ENCODE results near the gene LRRC3.
"Not testable (repeated sequence)": the region's sequence is repeated elsewhere in the genome, so short reads cannot be mapped to it uniquely, and the experiment has no call there.

The LRRC3 gene

GRCh38 chr21:44454747-44455523 is at the start of gene LRRC3:
LRRC3 (plus strand) TSS chr21:44455510; CDS start chr21:44456645, 1,135 bp downstream.
- peak in 8 of 56 donors; percentile 8 to 62 (median 32) for DNase-seq

- no peak for DNase-seq
These were observed 49.1 kb upstream of the LRRC3 start for GRCh38 chr21:44405948-44406872.

GRCh38 chr21:44406953-44407352 is 48.4 kb upstream of the LRRC3 start:
- no peak for DNase-seq

- DNase-seq, result no peak
These were observed 47.8 kb upstream of the LRRC3 start for GRCh38 chr21:44407493-44407892.

GRCh38 chr21:44408226-44408625 is 47.1 kb upstream of the LRRC3 start:
- DNase-seq, result no peak

- no peak for DNase-seq
These were observed 41.6 kb upstream of the LRRC3 start for GRCh38 chr21:44413566-44414290.

GRCh38 chr21:44414291-44415072 is 40.8 kb upstream of the LRRC3 start:
- no peak for DNase-seq

GRCh38 chr21:44415073-44416025 is 40.0 kb upstream of the LRRC3 start:
- DNase-seq, result no peak

- no peak for DNase-seq
These were observed 39.1 kb upstream of the LRRC3 start for GRCh38 chr21:44416193-44416592.

- not testable (repeated sequence) for DNase-seq
These were observed 37.6 kb upstream of the LRRC3 start for GRCh38 chr21:44417621-44418107.

GRCh38 chr21:44418108-44418875 is 37.0 kb upstream of the LRRC3 start:
- DNase-seq, result no peak

GRCh38 chr21:44418876-44419230 is 36.5 kb upstream of the LRRC3 start:
- DNase-seq, result no peak

GRCh38 chr21:44419679-44420078 is 35.6 kb upstream of the LRRC3 start:
- DNase-seq, result no peak

GRCh38 chr21:44420416-44421205 is 34.7 kb upstream of the LRRC3 start:
- DNase-seq, result no peak

GRCh38 chr21:44421901-44422840 is 33.1 kb upstream of the LRRC3 start:
- no peak for DNase-seq

GRCh38 chr21:44423312-44423821 is 31.9 kb upstream of the LRRC3 start:
- DNase-seq, result no peak
